Globus pallidus (tissue), 1 donor: ENCODE measurements around the gene ADAM12.

ENCODE experiments used
- DNase-seq: peaks from one replicate; pipeline ENCODE4 v3.0.0-alpha.2; 2015; ENCODE audit warnings: low spot score

Gene ADAM12

DNA sequence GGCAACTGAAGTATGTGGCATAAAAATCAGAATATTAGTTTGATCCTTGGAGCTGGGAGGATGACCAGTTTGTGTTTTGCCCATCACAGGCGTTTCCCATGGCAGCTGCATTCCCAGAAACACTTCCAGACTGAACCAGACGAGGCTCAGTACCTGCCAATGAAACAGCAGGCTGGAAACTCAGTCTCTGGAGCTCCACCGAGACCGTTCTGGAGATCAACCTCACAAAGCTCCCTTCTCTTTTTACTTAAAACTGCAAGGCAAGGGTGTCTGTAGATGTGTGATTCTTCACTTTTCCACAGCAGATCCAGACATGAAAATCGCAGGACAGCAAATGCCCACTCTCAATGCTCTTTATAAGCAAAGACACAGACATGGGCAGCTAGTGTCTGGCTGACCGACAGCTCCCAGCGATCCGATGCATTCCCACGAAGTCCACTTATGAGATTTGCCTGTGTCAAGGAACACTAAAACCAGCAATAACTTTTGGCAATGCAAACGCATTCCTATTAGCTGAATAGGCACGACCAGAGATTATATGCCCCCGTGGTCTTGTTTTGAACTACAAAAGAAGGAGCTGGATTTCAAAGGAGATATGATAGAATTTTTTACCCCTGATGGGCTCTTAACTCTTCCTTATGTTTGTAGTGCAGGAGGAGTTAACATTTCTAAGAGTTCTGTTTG, 72.6 kb downstream of the ADAM12 start:
- DNase-seq: no peak

DNA sequence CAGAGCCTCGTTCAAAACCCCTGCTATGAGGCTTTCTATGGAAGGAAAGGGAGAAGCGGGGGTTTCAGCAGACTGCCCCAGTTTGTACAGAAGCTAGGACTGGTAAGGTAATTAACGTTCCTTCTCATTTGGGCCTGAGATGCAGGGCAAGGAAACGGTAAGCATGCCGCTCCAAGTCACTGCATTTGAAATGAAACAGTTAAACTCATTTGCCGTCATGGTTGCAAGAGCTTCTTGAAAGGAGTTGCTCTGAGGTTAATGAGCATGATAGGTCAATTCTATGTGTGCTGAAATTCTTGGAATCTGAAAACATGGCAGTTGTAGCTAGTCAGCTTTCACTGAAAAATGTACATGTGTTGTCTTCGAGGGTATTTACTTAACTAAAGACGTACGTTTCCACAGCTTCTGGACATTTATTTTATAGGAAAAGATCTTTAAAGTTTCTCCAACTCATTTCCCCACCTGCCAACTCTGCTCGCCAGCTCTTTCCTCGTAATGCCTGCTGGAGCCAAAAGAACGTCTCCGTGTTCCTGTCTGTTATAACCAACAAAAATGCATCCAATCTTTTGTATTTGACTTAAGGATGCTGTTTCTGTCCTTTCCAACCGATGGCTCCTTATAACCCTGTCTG, 73.3 kb downstream of the ADAM12 start:
- DNase-seq: no peak

- DNase-seq: no peak
Observed at GRCh38 chr10:126312167-126312566, 76.1 kb downstream of the ADAM12 start.

DNA sequence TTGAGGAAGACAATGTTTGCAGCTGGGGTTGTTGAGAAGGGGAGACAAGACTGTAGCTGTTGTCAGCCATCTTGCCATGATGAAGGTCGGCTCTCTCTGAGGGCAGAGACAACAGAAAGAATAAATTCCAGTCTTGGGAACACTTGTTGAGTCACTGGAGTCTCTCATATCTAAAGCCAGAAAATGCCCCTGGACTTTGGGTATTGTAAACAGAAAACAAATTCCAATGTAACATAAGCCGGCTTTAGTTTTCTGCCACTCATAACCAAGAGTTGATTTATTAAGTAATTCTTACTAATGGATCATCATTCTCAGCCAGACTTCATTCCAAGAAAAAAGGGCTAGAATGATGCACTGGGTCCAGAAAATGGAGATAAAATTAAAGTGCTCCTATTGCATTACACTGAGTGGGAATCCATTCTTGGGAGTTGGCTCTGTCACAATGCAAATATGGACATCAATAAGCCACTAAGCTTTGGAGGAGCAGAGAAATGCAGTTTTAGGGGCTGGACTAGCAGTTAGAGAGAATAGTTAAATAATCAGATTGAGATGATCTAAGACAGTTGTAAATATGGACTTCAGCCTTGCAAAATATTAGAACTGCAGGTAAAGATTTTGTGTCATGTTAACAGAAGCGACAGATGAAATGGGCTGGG, 78.9 kb downstream of the ADAM12 start:
- DNase-seq: no peak

- peak; percentile 54 for DNase-seq
Observed at GRCh38 chr10:126302826-126303665, 85.2 kb downstream of the ADAM12 start.

- DNase-seq: no peak
Observed at GRCh38 chr10:126302476-126302756, 85.9 kb downstream of the ADAM12 start.

- no peak for DNase-seq
Observed at GRCh38 chr10:126301701-126302475, 86.4 kb downstream of the ADAM12 start.

DNA sequence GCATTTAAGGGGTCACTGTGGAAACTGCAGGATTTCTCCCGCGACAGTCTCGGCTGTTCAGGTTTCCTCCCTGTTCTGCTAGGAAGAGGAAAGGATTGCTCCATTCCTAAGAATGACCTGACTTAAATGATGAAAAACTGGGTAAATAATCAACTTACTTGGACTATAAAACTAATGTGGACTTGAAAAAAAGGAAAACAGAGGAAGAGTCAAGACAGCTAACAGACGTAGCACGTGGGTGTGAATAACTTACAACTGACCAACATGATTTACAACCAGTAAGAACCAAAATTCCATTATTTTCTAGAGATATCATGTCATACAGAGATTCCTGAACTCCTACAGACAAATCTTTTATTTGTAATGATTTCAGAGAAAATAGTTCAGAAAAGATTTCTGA, 93.8 kb downstream of the ADAM12 start:
- no peak for DNase-seq

GRCh38 chr10:126290232-126290631, 98.0 kb downstream of the ADAM12 start:
- no peak for DNase-seq

GRCh38 chr10:126288547-126289493, 99.5 kb downstream of the ADAM12 start:
- DNase-seq: no peak

GRCh38 chr10:126286256-126286780, 102.0 kb downstream of the ADAM12 start:
- DNase-seq: no peak

DNA sequence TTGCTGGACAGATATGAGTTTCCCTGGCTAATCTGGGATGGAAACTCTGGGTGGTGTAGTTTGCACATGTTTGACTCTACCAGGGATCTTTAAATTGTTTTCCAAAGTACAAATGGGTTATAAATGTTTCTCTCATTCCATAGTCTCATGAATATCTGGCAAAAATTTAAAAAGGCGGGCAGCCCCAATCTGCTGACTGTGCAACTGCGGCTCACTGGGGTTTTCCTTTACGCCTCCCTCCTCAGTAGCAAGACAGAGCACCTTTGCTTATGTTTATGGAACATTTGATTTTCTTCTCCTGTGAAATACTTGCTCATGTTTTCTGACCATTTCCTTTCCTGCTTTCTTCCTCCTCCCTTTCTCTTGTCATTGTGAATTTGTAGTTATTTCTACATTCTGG, 105.0 kb downstream of the ADAM12 start:
- no peak for DNase-seq

GRCh38 chr10:126278851-126279250, 109.4 kb downstream of the ADAM12 start:
- DNase-seq: no peak

DNA sequence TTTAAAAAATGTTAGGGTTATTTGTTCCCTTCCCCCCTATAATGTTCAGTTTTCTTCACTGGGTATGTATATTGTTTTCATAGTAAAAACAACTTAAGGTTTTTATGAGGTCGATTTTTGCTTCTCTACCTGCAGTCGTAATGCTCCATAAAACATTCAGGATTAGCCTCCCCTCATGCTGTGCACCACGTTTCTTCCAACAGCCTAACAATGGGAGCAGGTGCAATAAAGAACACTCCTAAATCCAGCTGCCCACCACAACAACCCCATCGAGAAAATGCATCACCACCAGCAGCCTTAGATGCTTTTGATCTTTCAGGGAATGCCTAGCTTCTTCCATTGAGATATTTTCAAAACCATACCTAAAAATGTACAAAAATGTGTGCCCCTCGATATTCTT, 111.1 kb downstream of the ADAM12 start:
- DNase-seq: no peak

GRCh38 chr10:126272526-126272925, 115.8 kb downstream of the ADAM12 start:
- no peak for DNase-seq

- no peak for DNase-seq
Observed at GRCh38 chr10:126270111-126270510, 118.2 kb downstream of the ADAM12 start.

DNA sequence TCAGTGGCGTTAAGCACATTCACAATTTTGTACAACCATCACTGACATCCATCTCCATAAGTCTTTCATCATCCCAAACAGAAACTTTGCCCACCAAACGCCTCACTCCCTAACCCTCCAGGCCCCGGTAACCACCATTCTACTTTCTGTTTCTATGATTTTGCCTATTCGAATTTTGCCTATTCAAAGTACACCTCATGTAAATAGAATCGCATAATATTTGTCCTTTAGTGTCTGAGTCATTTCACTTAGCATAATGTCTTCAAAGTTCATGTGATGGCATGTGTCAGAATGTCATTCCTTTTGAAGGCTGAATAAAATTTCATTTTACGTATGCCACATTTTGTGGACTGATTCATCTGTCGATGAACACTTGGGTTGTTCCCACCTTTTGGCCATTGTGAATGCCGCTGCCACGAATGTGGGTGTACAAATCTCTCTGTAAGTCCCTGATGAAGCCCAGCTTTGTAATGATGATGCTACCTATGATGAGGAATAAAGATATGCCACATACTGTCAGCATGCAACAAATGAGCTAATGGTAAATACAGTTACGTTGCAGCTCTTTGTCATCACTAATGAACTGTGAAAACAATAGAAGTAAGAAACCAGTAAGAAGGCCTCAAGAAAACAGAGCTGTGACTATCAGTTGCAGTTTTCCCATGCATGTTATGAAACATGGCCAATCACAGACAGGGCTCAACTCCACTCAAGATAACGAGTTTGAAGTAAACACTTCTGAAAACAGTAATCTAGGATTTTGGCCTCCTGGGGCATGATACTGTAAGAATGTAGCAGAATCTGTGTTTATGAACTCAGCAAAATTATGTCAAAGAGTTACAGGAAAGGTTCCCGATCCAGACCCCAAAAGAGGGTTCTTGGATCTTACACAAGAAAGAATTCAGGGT, 120.0 kb downstream of the ADAM12 start:
- DNase-seq: no peak

- no peak for DNase-seq
Observed at GRCh38 chr10:126264102-126265018, 123.9 kb downstream of the ADAM12 start.
